Measurements from ENCODE around the gene C2orf68. TPM values are rescaled to one million over a fixed set of nuclear protein-coding genes. Genes with fewer than 3 reads are reported as not detected.

The C2orf68 gene
- total and polyA plus RNA-seq, 2 of the 13 experiments (the other 11 are each of a cell fraction or from before 2014, with no cell fraction given), result 47.1 to 77.4 TPM

DNA sequence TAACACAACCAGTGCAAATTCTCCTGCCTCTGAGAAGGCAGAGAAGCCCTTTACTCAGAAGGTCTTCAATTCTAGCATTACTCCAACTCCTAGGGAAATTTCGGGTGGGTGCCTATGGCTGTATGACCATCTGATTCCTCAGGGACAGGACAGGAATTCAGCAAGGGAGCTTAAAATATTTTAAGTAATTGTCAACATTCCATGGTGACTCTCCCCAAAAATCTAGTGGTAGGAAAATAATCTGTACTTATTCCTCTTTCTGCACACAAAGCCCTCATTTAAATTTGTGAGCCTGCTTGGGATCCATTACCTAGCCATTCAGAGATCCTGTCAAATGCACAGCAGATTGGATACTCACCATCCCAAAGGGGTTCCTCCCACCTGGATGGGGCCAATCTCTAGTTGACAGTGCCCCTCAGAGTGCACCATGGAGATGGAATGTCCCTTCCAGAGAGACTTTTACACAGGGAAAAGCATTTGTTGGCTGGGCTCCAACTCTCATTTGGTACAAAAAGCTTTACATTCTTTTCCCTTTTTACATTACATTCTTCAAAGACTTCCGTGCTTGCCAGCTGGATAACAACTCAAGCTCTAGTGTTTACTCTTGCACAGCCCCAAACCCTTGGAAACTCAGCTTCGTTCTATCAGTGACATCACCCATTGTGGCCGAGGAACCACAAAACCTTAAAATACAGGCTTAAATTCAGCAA lies 6.3 kb downstream of the C2orf68 start (continued):
- TF ChIP-seq ZNF737 (CRISPR knock-in tag; IDR thresholded peaks at IDR 0.05; ENCODE audit: borderline replicate concordance) (no peak), SP1 (IDR thresholded peaks at IDR 0.05) (no peak), SP1 (CRISPR knock-in tag; IDR thresholded peaks at IDR 0.05) (no peak), MTA1 (CRISPR knock-in tag; IDR thresholded peaks at IDR 0.05; ENCODE audit: borderline replicate concordance) (no peak), ZNF232 (CRISPR knock-in tag; IDR thresholded peaks at IDR 0.05; ENCODE audit: borderline replicate concordance) (no peak), ZFX (CRISPR knock-in tag; IDR thresholded peaks at IDR 0.05; ENCODE audit: low read depth) (no peak), ZNF713 (CRISPR knock-in tag; IDR thresholded peaks at IDR 0.05) (no peak), XRCC5 (optimal IDR thresholded peaks at IDR 0.05; ENCODE audit: low read length) (no peak), JUND (CRISPR knock-in tag; IDR thresholded peaks at IDR 0.05) (no peak), IKZF4 (CRISPR knock-in tag; IDR thresholded peaks at IDR 0.05; ENCODE audit: borderline replicate concordance, low read depth, not compliant biosample characterization) (no peak), ZNF451 (CRISPR knock-in tag; IDR thresholded peaks at IDR 0.05) (no peak), REXO4 (CRISPR knock-in tag; IDR thresholded peaks at IDR 0.05; ENCODE audit: borderline replicate concordance) (no peak), EP300 (IDR thresholded peaks at IDR 0.05; ENCODE audit: low read depth in 2 of 2, low read length in 2 of 2) (peak in 1 of 2 experiments; percentile 41; a peak in 1 of 4 replicates), EP300 (CRISPR knock-in tag; IDR thresholded peaks at IDR 0.05; ENCODE audit: borderline replicate concordance) (no peak), ZFP37 (CRISPR knock-in tag; IDR thresholded peaks at IDR 0.05; ENCODE audit: borderline replicate concordance) (no peak), PHF21A (CRISPR knock-in tag; IDR thresholded peaks at IDR 0.05) (peak; percentile 38; the same call in 1 of the 2 replicates), ZNF878 (CRISPR knock-in tag; IDR thresholded peaks at IDR 0.05) (0 out of 2 replicates have a peak, but pooled peaks have one; percentile 25), KLF16 (CRISPR knock-in tag; IDR thresholded peaks at IDR 0.05) (0 out of 4 replicates have a peak, but pooled peaks of 1 of the 2 experiments have one; percentile 43), HMGA1 (CRISPR knock-in tag; conservative IDR thresholded peaks at IDR 0.05) (no peak), AGO1 (IDR thresholded peaks at IDR 0.05; ENCODE audit: low read depth, low read length, poor library complexity, severe bottlenecking) (no peak), U2AF2 (IDR thresholded peaks at IDR 0.05; ENCODE audit: low read depth, low read length) (no peak)
- TF ChIP-seq, protein P1, sequence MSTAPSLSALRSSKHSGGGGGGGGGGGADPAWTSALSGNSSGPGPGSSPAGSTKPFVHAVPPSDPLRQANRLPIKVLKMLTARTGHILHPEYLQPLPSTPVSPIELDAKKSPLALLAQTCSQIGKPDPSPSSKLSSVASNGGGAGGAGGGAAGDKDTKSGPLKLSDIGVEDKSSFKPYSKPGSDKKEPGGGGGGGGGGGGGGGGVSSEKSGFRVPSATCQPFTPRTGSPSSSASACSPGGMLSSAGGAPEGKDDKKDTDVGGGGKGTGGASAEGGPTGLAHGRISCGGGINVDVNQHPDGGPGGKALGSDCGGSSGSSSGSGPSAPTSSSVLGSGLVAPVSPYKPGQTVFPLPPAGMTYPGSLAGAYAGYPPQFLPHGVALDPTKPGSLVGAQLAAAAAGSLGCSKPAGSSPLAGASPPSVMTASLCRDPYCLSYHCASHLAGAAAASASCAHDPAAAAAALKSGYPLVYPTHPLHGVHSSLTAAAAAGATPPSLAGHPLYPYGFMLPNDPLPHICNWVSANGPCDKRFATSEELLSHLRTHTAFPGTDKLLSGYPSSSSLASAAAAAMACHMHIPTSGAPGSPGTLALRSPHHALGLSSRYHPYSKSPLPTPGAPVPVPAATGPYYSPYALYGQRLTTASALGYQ (CRISPR knock-in tag; IDR thresholded peaks at IDR 0.05), result no peak
